SH-SY5Y (cell line): ENCODE results near the gene CACHD1.

Source experiments
- GATA2 ChIP-seq: IDR thresholded peaks from 2 replicates; pipeline ENCODE4 v1.6.1; 2011; ENCODE audit warnings: mild to moderate bottlenecking, low read depth, low read length
- GATA3 ChIP-seq: IDR thresholded peaks from 2 replicates; pipeline ENCODE4 v1.6.1; 2011; ENCODE audit warnings: low read depth, mild to moderate bottlenecking, low read length, moderate library complexity

- TF ChIP-seq GATA2 (no peak), GATA3 (no peak)
Observed at GRCh38 chr1:64496606-64497005, 26.7 kb downstream of the CACHD1 start.
